HepG2 (cell line): Measurements from ENCODE around the gene AP3D1. TPM values are rescaled to one million over a fixed set of nuclear protein-coding genes. Genes with fewer than 3 reads are reported as not detected.
A peak's percentile ranks its signal among the peaks of the same experiment; 100 is the strongest.

Experiments used
- ATAC-seq: fragments of 200-7000 bp; cut with Tn5 transposase; 3 replicates; pipeline ENCODE4 v1.9.1; 2020; ENCODE audit warnings: mild to moderate bottlenecking, moderate library complexity
- BruUV-seq: library from RNA; stranded (reverse); fragments of 400-500 nt; replicated peaks from 2 replicates; lab custom pipeline; 2021; lab: Mats Ljungman, UMichigan
- CTCF ChIA-PET: fragments of 300-600 bp; formaldehyde crosslinking; extraction: SDS; loops from one replicate; lab custom pipeline; 2021; ENCODE audit warnings: low total read pairs, inconsistent platforms, low intra/inter-chr PET ratio; lab: Yijun Ruan, JAX
- POLR2A ChIA-PET: fragments of 350-600 bp; sonication (Branson Sonifier 250); formaldehyde crosslinking; loops from one replicate; lab custom pipeline; 2020; ENCODE audit warnings: antibody characterized with exemption, inconsistent platforms; lab: Yijun Ruan, JAX
- DNase-seq: peaks from one replicate; pipeline ENCODE4 v3.0.0-alpha.2; 2015; ENCODE audit warnings: low spot score
- FAIRE-seq: peaks from 3 replicates; lab custom pipeline; 2011; peaks lifted over from hg19 to GRCh38; lab: Jason Lieb, UNC
- H2AFZ ChIP-seq: one replicate; pipeline ENCODE4 v1.6.1; 2011; ENCODE audit warnings: low read length, inconsistent platforms
- H3K27ac ChIP-seq: fragments of 300-600 bp; 3 replicates; pipeline ENCODE4 v1.8.0; 2011; ENCODE audit warnings: mixed run types, mild to moderate bottlenecking, mixed read lengths, low read length, inconsistent platforms; ENCODE audit not compliant: insufficient read depth; ENCODE audit errors: extremely low read length
- H3K27me3 ChIP-seq, 2 experiments: fragments of 200-600 bp in 1 of 2; 2 replicates in 1 of 2; 3 replicates in 1 of 2; pipeline versions ENCODE4 v1.6.0 to v1.8.0; 2011; ENCODE audit warnings: low read length in 2 of 2, mild to moderate bottlenecking in 2 of 2, moderate library complexity in 2 of 2, inconsistent platforms in 1 of 2; ENCODE audit not compliant: insufficient read depth in 2 of 2, control insufficient read depth in 1 of 2
- H3K36me3 ChIP-seq, 2 experiments: fragments of 200-600 bp in 1 of 2; replicated peaks in 1 of 2; 2 replicates in 1 of 2; 3 replicates in 1 of 2; pipeline versions ENCODE4 v1.5.1 to v1.8.0; 2011; ENCODE audit warnings: low read length in 2 of 2, inconsistent platforms in 1 of 2; ENCODE audit not compliant: insufficient read depth in 2 of 2, control insufficient read depth in 1 of 2
- H3K4me1 ChIP-seq: 2 replicates; pipeline ENCODE4 v1.5.1; 2012; ENCODE audit warnings: low read length, inconsistent platforms; ENCODE audit not compliant: insufficient read depth
- H3K4me2 ChIP-seq: 2 replicates; pipeline ENCODE4 v1.6.0; 2011; ENCODE audit warnings: low read depth, low read length, inconsistent platforms
- H3K4me3 ChIP-seq, 3 experiments: fragments of 200-600 bp in 1 of 3; sonication (generic), shearing (Covaris generic) in 1 of 3; replicated peaks in 1 of 3; 2 replicates each; pipeline ENCODE4 v1.5.1; 2011 to 2016; ENCODE audit warnings: low read length in 3 of 3, inconsistent platforms in 2 of 3, low read depth in 2 of 3, mild to moderate bottlenecking in 2 of 3, control low read depth in 1 of 3, mixed read lengths in 1 of 3; ENCODE audit not compliant: insufficient read depth in 1 of 3
- H3K79me2 ChIP-seq: one replicate; pipeline ENCODE4 v1.6.1; 2011; ENCODE audit warnings: low read length, inconsistent platforms; ENCODE audit not compliant: insufficient read depth
- H3K9ac ChIP-seq: 2 replicates; pipeline ENCODE4 v1.6.0; 2011; ENCODE audit warnings: mild to moderate bottlenecking, low read depth, low read length, inconsistent platforms; ENCODE audit not compliant: insufficient read depth
- H3K9me3 ChIP-seq: 2 replicates; pipeline ENCODE4 v1.5.1; 2012; ENCODE audit warnings: mild to moderate bottlenecking, low read length
- H4K20me1 ChIP-seq: 2 replicates; pipeline ENCODE4 v1.6.0; 2011; ENCODE audit warnings: inconsistent platforms, mild to moderate bottlenecking, low read length, moderate library complexity; ENCODE audit not compliant: insufficient read depth
- HNRNPL ChIP-seq: fragments of 200-400 bp; formaldehyde crosslinking; IDR thresholded peaks from 2 replicates; pipeline ENCODE4 v1.6.1; 2017; ENCODE audit warnings: mild to moderate bottlenecking, low read depth, low read length
- KLF12 ChIP-seq: sonication (generic); formaldehyde crosslinking; IDR thresholded peaks from 2 replicates; pipeline ENCODE4 v1.4.0; 2020; ENCODE audit warnings: missing genetic modification reagents, borderline replicate concordance
- PHF21A ChIP-seq: sonication (generic); formaldehyde crosslinking; IDR thresholded peaks from 2 replicates; pipeline ENCODE4 v1.5.0; 2020; ENCODE audit warnings: mild to moderate bottlenecking, missing genetic modification reagents
- TBX2 ChIP-seq: sonication (generic); formaldehyde crosslinking; IDR thresholded peaks from 2 replicates; pipeline ENCODE4 v1.5.0; 2020; ENCODE audit warnings: missing genetic modification reagents, mild to moderate bottlenecking, borderline replicate concordance
- ZNF431 ChIP-seq: sonication (generic); formaldehyde crosslinking; IDR thresholded peaks from 2 replicates; pipeline ENCODE4 v1.9.0; 2022; ENCODE audit warnings: missing genetic modification reagents, low read depth, mild to moderate bottlenecking, borderline replicate concordance
- ZNF619 ChIP-seq: sonication (generic); formaldehyde crosslinking; IDR thresholded peaks from 2 replicates; pipeline ENCODE4 v1.4.0; 2020; ENCODE audit warnings: mild to moderate bottlenecking, missing genetic modification reagents
- ZNF768 ChIP-seq: sonication (generic); formaldehyde crosslinking; IDR thresholded peaks from 2 replicates; pipeline ENCODE4 v1.4.0; 2020; ENCODE audit warnings: missing genetic modification reagents
- ZNF776 ChIP-seq: sonication (generic); formaldehyde crosslinking; IDR thresholded peaks from 2 replicates; pipeline ENCODE4 v1.4.0; 2020; ENCODE audit warnings: mild to moderate bottlenecking, missing genetic modification reagents
- WGBS: methylation state at CpG from one replicate; pipeline ENCODE4 v1.1.6; 2017; ENCODE audit warnings: low lambda C conversion rate; 5-methylcytosine and 5-hydroxymethylcytosine counted together
- in situ Hi-C: cut with HindIII; loops from 2 replicates; pipeline ENCODE4 v1.10.0; 2017; ENCODE audit warnings: low pct_unique_long_range_greater_than_20kb; ENCODE audit not compliant: extremely low pct_ligation_motif_present
- intact Hi-C: fragments of 100-400 bp; cut with micrococcal nuclease; formaldehyde crosslinking; loops from one replicate; pipeline ENCODE4 v1.10.0; 2022; ENCODE audit not compliant: unreplicated experiment
- polyA plus RNA-seq, 8 experiments: library from polyadenylated mRNA; depleted of rRNA in 3 of 8; stranded (reverse) in 7 of 8; unstranded in 1 of 8; fragments of >200 nt; fragmentation: Illumina TruSeq in 4 of 8; extraction: Trizol in 4 of 8; gene quantifications; 2 replicates each; pipeline versions ENCODE4 v1.2.1 to v1.2.3, GENCODE V29; 2011 to 2016; ENCODE audit warnings: low read depth in 4 of 8, missing spikeins in 1 of 8, mixed read lengths in 1 of 8; ENCODE audit not compliant: insufficient read depth in 1 of 8
- total RNA-seq, 5 experiments: library from RNA; depleted of rRNA; stranded (reverse); fragments of >200 nt; fragmentation: Illumina TruSeq; extraction: Trizol; gene quantifications; 2 replicates each; pipeline ENCODE4 v1.2.3, GENCODE V29; 2016; ENCODE audit warnings: low read depth in 1 of 5
- TF ChIP-seq, protein P1 (sequence below): sonication (generic); formaldehyde crosslinking; IDR thresholded peaks from 2 replicates; pipeline ENCODE4 v1.4.0; 2020; ENCODE audit warnings: mild to moderate bottlenecking, missing genetic modification reagents
- TF ChIP-seq, protein P2 (sequence below): sonication (generic); formaldehyde crosslinking; conservative IDR thresholded peaks from 2 replicates; pipeline ENCODE4 v1.4.0; 2020; ENCODE audit warnings: missing genetic modification reagents
- TF ChIP-seq, protein P3 (sequence below): sonication (generic); formaldehyde crosslinking; IDR thresholded peaks from 2 replicates; pipeline ENCODE4 v1.4.0; 2020; ENCODE audit warnings: mild to moderate bottlenecking, missing genetic modification reagents
- TF ChIP-seq, protein P4 (sequence below): sonication (generic); formaldehyde crosslinking; IDR thresholded peaks from 2 replicates; pipeline ENCODE4 v1.9.0; 2022; ENCODE audit warnings: low read depth, missing genetic modification reagents

The AP3D1 gene
- total and polyA plus RNA-seq, 2 of the 13 experiments (the other 11 are each of a cell fraction or from before 2014, with no cell fraction given) = 68.0 to 82.6 TPM

DNA sequence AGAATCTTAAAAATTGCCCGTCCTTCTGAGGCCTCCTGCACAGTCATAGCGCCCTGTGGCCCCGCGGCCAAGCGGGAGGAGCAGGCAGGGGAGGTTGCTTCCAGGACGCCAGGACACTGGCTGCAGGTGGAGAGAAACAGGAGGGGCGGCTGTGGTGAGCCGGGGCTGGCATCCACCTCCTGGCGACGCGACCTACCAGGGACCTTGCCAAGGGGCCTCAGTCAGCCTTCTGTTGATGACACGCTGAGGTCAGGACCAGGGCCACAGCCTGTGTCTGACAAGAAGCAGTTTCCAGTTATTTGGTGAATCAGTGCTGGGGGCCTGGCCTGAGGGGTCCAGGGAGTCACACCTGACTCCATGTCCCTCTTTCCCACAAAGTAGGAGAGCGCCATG is 87.0 kb downstream of the AP3D1 start:
- peak overlapping the region; percentile 58 for H3K9ac ChIP-seq
- no peaks in the 10 kb centered on the region for H3K36me3 ChIP-seq
- ChIA-PET CTCF (interaction anchor here (1.3 kb wide), 1 partner anchor 45 kb away, joined by 5 read pairs; no protein-coding TSS in a partner anchor), POLR2A (interaction anchor here (1.0 to 1.6 kb wide), 5 partner anchors 8 to 167 kb away, joined by 3 to 6 read pairs (median 4); no protein-coding TSS in a partner anchor)
- WGBS = 11% methylated on average over 6 of the region's 13 CpGs
- H3K4me3 ChIP-seq = peak overlapping the region; percentile 13 to 72 (median 59); a peak in 5 of 6 replicates
- no peaks in the 10 kb centered on the region; a peak in 1 of 5 replicates for H3K27me3 ChIP-seq
- DNase-seq = no peak
- H3K9me3 ChIP-seq = no peaks in the 10 kb centered on the region
- peaks cover 70% of the 10 kb centered on the region for H3K4me1 ChIP-seq
- intact Hi-C loops (no loop called here), in situ Hi-C loops (loop anchor here (5.0 to 10.0 kb wide), 2 partner anchors 42 to 130 kb away; no protein-coding TSS in a partner anchor)
- ATAC-seq = no peak
- H3K79me2 ChIP-seq = no peaks in the 10 kb centered on the region
- H3K27ac ChIP-seq = peak overlapping the region; percentile 4
- peak overlapping the region; percentile 94 for H3K4me2 ChIP-seq
- no peaks in the 10 kb centered on the region for H4K20me1 ChIP-seq
- FAIRE-seq = no peak
- H2AFZ ChIP-seq = no peak overlapping the region
- BruUV-seq = no TSS peak
- TF ChIP-seq HNRNPL (0 out of 2 replicates have a peak, but pooled peaks have one; percentile 7), TBX2 (CRISPR knock-in tag) (no peak), ZNF619 (CRISPR knock-in tag) (no peak), ZNF768 (CRISPR knock-in tag) (0 out of 2 replicates have a peak, but pooled peaks have one; percentile 10), PHF21A (no peak), ZNF431 (CRISPR knock-in tag) (no peak), ZNF776 (CRISPR knock-in tag) (no peak), KLF12 (CRISPR knock-in tag) (no peak)
- TF ChIP-seq, protein P1, sequence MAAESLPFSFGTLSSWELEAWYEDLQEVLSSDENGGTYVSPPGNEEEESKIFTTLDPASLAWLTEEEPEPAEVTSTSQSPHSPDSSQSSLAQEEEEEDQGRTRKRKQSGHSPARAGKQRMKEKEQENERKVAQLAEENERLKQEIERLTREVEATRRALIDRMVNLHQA (CRISPR knock-in tag) = no peak
- TF ChIP-seq, protein P2, sequence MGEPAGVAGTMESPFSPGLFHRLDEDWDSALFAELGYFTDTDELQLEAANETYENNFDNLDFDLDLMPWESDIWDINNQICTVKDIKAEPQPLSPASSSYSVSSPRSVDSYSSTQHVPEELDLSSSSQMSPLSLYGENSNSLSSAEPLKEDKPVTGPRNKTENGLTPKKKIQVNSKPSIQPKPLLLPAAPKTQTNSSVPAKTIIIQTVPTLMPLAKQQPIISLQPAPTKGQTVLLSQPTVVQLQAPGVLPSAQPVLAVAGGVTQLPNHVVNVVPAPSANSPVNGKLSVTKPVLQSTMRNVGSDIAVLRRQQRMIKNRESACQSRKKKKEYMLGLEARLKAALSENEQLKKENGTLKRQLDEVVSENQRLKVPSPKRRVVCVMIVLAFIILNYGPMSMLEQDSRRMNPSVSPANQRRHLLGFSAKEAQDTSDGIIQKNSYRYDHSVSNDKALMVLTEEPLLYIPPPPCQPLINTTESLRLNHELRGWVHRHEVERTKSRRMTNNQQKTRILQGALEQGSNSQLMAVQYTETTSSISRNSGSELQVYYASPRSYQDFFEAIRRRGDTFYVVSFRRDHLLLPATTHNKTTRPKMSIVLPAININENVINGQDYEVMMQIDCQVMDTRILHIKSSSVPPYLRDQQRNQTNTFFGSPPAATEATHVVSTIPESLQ (CRISPR knock-in tag) = no peak
- TF ChIP-seq, protein P3, sequence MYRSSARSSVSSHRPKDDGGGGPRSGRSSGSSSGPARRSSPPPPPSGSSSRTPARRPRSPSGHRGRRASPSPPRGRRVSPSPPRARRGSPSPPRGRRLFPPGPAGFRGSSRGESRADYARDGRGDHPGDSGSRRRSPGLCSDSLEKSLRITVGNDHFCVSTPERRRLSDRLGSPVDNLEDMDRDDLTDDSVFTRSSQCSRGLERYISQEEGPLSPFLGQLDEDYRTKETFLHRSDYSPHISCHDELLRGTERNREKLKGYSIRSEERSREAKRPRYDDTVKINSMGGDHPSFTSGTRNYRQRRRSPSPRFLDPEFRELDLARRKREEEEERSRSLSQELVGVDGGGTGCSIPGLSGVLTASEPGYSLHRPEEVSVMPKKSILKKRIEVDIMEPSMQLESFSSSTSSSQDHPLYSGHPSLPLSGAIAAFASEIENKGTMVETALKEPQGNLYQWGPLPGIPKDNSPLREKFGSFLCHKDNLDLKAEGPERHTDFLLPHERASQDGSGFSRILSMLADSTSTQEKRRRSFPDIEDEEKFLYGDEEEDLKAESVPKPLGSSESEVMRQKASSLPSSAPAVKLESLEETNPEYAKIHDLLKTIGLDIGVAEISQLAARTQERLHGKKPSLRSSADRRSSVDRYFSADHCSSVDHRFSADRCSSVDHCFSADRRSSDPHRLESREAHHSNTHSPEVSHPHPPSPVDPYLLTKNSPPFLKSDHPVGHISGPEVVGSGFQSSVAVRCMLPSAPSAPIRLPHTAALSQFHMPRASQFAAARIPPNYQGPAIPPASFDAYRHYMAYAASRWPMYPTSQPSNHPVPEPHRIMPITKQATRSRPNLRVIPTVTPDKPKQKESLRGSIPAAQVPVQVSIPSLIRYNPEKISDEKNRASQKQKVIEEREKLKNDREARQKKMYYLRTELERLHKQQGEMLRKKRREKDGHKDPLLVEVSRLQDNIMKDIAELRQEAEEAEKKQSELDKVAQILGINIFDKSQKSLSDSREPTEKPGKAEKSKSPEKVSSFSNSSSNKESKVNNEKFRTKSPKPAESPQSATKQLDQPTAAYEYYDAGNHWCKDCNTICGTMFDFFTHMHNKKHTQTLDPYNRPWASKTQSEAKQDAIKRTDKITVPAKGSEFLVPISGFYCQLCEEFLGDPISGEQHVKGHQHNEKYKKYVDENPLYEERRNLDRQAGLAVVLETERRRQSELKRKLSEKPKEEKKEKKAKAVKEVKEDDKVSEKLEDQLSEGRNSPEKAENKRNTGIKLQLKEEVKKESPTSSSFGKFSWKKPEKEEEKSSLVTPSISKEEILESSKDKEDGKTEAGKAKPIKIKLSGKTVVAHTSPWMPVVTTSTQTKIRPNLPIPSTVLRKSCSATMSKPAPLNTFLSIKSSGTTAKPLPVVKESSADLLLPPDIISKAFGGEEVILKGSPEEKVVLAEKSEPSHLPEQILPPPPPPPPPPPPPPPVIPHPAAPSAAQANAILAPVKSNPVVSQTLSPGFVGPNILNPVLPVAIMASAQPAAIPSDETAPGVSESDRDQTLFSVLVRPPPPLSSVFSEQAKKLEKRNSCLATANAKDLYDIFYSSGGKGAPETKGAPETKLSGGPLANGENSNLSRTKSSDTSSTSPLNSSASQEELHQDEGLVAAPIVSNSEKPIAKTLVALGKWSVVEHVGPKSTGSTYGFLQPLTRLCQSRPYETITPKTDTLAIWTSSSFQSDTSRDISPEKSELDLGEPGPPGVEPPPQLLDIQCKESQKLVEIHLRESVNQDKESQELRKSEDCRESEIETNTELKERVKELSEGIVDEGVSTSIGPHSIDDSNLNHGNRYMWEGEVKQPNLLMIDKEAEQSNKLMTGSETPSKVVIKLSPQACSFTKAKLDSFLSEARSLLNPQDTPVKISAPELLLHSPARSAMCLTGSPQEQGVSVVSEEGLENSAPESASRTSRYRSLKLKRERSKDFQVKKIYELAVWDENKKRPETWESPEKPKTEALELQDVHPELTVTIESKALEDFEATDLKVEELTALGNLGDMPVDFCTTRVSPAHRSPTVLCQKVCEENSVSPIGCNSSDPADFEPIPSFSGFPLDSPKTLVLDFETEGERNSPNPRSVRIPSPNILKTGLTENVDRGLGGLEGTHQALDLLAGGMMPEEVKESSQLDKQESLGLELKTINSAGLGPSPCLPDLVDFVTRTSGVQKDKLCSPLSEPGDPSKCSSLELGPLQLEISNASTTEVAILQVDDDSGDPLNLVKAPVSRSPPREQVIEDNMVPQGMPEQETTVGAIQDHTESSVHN (CRISPR knock-in tag) = no peak
- TF ChIP-seq, protein P4, sequence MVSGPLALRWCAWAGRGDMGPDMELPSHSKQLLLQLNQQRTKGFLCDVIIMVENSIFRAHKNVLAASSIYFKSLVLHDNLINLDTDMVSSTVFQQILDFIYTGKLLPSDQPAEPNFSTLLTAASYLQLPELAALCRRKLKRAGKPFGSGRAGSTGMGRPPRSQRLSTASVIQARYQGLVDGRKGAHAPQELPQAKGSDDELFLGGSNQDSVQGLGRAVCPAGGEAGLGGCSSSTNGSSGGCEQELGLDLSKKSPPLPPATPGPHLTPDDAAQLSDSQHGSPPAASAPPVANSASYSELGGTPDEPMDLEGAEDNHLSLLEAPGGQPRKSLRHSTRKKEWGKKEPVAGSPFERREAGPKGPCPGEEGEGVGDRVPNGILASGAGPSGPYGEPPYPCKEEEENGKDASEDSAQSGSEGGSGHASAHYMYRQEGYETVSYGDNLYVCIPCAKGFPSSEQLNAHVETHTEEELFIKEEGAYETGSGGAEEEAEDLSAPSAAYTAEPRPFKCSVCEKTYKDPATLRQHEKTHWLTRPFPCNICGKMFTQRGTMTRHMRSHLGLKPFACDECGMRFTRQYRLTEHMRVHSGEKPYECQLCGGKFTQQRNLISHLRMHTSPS (CRISPR knock-in tag) = no peak
